GM19455 (cell line): Measurements from ENCODE around the gene TCF4.

Experiments used
- ATAC-seq: cut with Tn5 transposase; IDR thresholded peaks from one replicate; pipeline ENCODE4 v1.9.1; 2021; ENCODE audit not compliant: unreplicated experiment

The TCF4 gene

GRCh38 chr18:55245211-55245614 is 342.8 kb downstream of the TCF4 start:
- ATAC-seq = no peak

DNA sequence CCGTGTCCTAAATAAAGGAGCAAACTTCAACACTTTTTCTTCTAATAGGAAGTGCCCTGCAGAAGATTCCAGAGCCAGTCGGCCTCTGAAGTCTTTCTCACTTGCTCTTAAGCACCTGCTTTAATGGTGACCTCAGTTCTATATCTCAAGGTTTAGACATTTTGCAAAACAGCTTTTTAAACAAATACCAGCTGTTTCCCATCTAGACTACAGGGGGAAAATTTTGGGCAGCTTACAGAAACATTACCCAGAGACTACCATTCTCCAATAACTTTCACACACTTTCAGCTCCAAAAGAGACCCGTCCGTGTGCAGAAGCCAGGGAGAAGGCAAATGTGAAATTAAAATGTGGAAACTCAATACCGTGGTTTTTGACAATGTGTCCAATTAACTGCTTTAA is 343.4 kb downstream of the TCF4 start:
- no peak for ATAC-seq

- ATAC-seq = no peak
These were observed 344.1 kb downstream of the TCF4 start for GRCh38 chr18:55243857-55244256.

GRCh38 chr18:55243255-55243654 is 344.7 kb downstream of the TCF4 start:
- ATAC-seq = no peak

DNA sequence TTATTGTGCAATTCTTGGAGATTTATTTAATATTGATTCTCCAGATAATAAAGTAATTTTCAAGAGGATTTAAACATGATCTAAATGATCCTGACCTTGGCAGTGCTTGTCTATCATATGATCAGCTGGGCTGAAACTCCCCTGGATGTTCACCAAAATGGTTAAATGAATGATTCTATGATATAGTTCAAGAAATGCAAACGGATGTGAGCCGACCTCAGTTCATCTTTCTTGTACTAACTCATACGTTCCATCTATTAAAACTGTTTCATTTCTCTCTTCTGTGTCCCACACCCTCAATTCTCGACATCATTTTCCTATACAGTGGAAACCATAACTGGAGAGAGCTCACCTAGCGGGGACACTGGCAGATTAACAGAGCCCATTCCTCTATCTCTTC is 347.0 kb downstream of the TCF4 start:
- peak; percentile 54 for ATAC-seq

DNA sequence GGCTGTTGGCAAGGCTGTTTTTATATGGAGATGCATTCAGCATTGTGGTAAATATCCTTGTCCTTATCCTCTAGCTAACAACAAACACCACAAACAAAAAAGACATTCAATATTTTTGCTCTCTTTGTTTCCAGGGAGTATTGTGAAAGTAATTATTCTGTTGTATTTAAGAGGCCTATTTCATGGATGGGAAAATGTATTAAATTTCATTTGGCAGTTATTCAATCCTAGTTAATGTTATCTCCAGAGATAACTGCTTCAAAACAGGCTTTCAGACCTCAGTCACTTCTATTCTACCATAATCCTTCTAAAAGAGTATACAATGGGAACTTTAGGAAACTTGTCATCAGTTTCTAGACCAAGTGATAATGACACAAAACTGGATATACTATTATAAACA is 348.3 kb downstream of the TCF4 start:
- no peak for ATAC-seq

GRCh38 chr18:55237660-55238059 is 350.3 kb downstream of the TCF4 start:
- no peak for ATAC-seq

- peak; percentile 55 for ATAC-seq
These were observed 351.7 kb downstream of the TCF4 start for GRCh38 chr18:55236150-55236931.

GRCh38 chr18:55235094-55235461 is 352.9 kb downstream of the TCF4 start:
- no peak for ATAC-seq

- ATAC-seq = peak; percentile 78
These were observed 353.5 kb downstream of the TCF4 start for GRCh38 chr18:55234366-55235093.

DNA sequence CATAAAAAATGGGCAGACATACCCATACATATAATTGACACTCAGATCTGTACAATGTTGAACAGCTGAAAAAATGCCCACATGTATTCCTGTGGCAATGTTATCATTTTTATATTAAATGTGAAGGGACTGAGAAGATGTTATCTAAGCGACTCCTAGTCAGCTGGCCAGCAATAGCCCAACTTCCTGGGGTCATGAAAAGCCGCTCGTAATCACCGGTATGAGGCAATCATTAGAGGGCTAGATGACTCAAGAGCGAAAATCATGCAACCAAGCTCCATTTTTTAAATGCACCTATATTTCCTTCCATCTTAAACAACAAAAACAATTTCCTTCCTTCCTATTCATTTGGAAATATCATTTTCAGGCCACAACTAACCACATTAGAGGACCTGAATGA is 354.1 kb downstream of the TCF4 start:
- no peak for ATAC-seq

- ATAC-seq = no peak
These were observed 355.5 kb downstream of the TCF4 start for GRCh38 chr18:55232506-55232905.

- no peak for ATAC-seq
These were observed 358.3 kb downstream of the TCF4 start for GRCh38 chr18:55229682-55230081.

- ATAC-seq = no peak
These were observed 359.3 kb downstream of the TCF4 start for GRCh38 chr18:55228707-55229106.

DNA sequence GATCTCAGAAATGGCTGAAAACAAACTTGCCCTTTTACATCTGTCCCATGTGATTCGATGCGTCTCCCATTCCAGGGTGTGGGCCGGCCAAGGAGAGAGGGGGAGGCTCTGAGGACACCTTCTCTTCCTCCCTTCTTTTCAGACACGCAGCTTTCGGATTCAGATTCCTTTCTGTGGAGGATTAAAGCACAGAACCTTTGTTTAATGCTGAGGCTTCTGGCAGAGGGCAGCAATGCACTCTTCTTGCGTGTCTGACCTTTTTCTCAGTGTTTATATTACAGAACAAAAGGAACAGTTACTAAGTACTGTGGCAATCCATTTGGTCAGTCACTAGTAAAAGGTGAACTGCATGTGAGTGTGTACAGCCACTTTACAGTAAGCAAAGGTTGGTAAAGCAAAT is 359.8 kb downstream of the TCF4 start:
- no peak for ATAC-seq

DNA sequence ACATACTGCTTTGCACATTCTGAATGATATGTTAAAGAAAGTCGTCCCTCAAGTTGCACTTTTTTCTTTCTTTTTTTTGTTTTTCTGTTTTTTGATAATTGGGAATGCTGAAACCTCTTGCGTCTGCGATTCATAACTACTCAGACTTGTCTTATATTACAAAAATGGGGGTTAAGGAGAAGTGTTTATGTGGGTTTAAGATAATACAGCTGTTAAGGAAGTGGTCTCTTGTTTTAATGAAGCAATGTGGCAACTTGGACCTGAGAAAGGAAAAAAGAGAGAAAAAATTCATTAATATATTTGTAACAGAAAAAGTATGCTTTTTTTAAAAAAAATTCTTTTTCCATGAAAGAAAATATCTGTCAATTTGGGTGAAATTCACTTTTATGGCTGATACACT is 360.2 kb downstream of the TCF4 start:
- no peak for ATAC-seq

GRCh38 chr18:55226044-55226443 is 361.9 kb downstream of the TCF4 start:
- no peak for ATAC-seq

- no peak for ATAC-seq
These were observed 363.8 kb downstream of the TCF4 start for GRCh38 chr18:55224086-55224625.

- no peak for ATAC-seq
These were observed 366.4 kb downstream of the TCF4 start for GRCh38 chr18:55221622-55222021.

DNA sequence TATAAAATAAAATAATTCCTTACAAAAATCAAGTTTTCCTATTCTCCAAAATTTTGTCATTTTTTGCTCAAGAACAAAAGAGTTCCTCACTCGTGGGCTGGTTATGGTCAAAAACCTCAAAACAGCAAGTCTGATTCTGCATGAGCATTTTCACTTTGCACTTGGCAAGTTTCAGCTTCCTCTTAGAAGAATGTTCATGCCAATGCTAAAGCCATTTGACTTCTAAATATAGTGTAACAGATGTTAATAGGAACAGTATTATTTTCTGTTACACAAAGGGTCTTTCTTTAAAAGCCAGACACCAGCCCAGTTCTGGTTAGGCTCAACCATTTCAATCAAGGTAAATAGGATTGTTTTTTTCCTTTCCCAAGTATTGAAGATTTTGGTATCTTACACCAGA is 367.5 kb downstream of the TCF4 start:
- peak; percentile 74 for ATAC-seq

DNA sequence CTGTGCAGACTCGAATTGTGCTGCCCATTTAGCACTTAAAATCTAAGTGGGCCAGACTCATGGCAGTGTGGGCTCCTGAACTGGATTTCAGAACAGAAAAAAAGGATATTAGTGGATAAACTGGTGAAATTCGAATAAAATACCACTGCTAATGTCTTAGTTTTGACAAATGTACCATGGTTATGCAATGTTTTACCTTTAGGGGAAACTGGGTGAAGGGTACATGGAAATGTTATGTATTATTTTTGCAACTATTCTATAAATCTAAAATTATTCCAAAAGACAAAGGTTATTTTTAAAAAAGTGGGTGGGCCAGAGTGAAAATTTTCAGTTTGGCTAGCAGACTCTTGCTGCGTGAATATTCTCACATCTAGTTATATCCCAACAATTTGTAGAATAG is 368.2 kb downstream of the TCF4 start:
- ATAC-seq = no peak

- no peak for ATAC-seq
These were observed 368.9 kb downstream of the TCF4 start for GRCh38 chr18:55219059-55219458.
